ENCODE measurements around the gene CD177. TPM values are rescaled to one million over a fixed set of nuclear protein-coding genes. Genes with fewer than 3 reads are reported as not detected.
"Not testable (repeated sequence)": the region's sequence is repeated elsewhere in the genome, so short reads cannot be mapped to it uniquely, and the experiment has no call there.

CD177 gene
- total RNA-seq, 1 experiment from 2014 or later, result not detected

- H3K4me1 ChIP-seq (ENCODE audit: insufficient read depth, low read length, poor library complexity, severe bottlenecking); H3K9me3 ChIP-seq (ENCODE audit: low read depth, low read length, poor library complexity, severe bottlenecking); POLR2A ChIA-PET (ENCODE audit: low non-redundant PET); H3K4me3 ChIP-seq (ENCODE audit: low read depth, low read length, poor library complexity, severe bottlenecking); DNase-seq (ENCODE audit: low spot score); H3K36me3 ChIP-seq (ENCODE audit: insufficient read depth, low read length, poor library complexity, severe bottlenecking); BruUV-seq (replicated peaks); H3K27ac ChIP-seq (ENCODE audit: low read depth, low read length, poor library complexity, severe bottlenecking); intact Hi-C loops (cut with micrococcal nuclease; ENCODE audit: unreplicated experiment); CTCF ChIA-PET: not testable (repeated sequence)
- peaks cover 39% of the 10 kb centered on the region for H3K27me3 ChIP-seq (replicated peaks; ENCODE audit: insufficient read depth, low read depth, low read length, poor library complexity)
Measured at GRCh38 chr19:43340101-43340500, 13.4 kb upstream of the CD177 start.

- H3K9me3 ChIP-seq (ENCODE audit: low read depth, low read length, poor library complexity, severe bottlenecking); H3K36me3 ChIP-seq (ENCODE audit: insufficient read depth, low read length, poor library complexity, severe bottlenecking); intact Hi-C loops (cut with micrococcal nuclease; ENCODE audit: unreplicated experiment); POLR2A ChIA-PET (ENCODE audit: low non-redundant PET); DNase-seq (ENCODE audit: low spot score); CTCF ChIA-PET; BruUV-seq (replicated peaks); H3K4me1 ChIP-seq (ENCODE audit: insufficient read depth, low read length, poor library complexity, severe bottlenecking); H3K4me3 ChIP-seq (ENCODE audit: low read depth, low read length, poor library complexity, severe bottlenecking); H3K27ac ChIP-seq (ENCODE audit: low read depth, low read length, poor library complexity, severe bottlenecking): not testable (repeated sequence)
- H3K27me3 ChIP-seq (replicated peaks; ENCODE audit: insufficient read depth, low read depth, low read length, poor library complexity), result peaks cover 39% of the 10 kb centered on the region
Measured at GRCh38 chr19:43341098-43341497, 12.4 kb upstream of the CD177 start.

GRCh38 chr19:43342104-43342503 is 11.4 kb upstream of the CD177 start:
- H3K4me1 ChIP-seq (ENCODE audit: insufficient read depth, low read length, poor library complexity, severe bottlenecking); intact Hi-C loops (cut with micrococcal nuclease; ENCODE audit: unreplicated experiment); CTCF ChIA-PET; BruUV-seq (replicated peaks); H3K27ac ChIP-seq (ENCODE audit: low read depth, low read length, poor library complexity, severe bottlenecking); H3K4me3 ChIP-seq (ENCODE audit: low read depth, low read length, poor library complexity, severe bottlenecking); H3K36me3 ChIP-seq (ENCODE audit: insufficient read depth, low read length, poor library complexity, severe bottlenecking); POLR2A ChIA-PET (ENCODE audit: low non-redundant PET); H3K9me3 ChIP-seq (ENCODE audit: low read depth, low read length, poor library complexity, severe bottlenecking): not testable (repeated sequence)
- DNase-seq (ENCODE audit: low spot score), result peak; percentile 15
- H3K27me3 ChIP-seq (replicated peaks; ENCODE audit: insufficient read depth, low read depth, low read length, poor library complexity), result peaks cover 39% of the 10 kb centered on the region

GRCh38 chr19:43344347-43344925 is 9.1 kb upstream of the CD177 start:
- H3K36me3 ChIP-seq (ENCODE audit: insufficient read depth, low read length, poor library complexity, severe bottlenecking); DNase-seq (ENCODE audit: low spot score); intact Hi-C loops (cut with micrococcal nuclease; ENCODE audit: unreplicated experiment); H3K4me3 ChIP-seq (ENCODE audit: low read depth, low read length, poor library complexity, severe bottlenecking); POLR2A ChIA-PET (ENCODE audit: low non-redundant PET); H3K4me1 ChIP-seq (ENCODE audit: insufficient read depth, low read length, poor library complexity, severe bottlenecking); BruUV-seq (replicated peaks); H3K27ac ChIP-seq (ENCODE audit: low read depth, low read length, poor library complexity, severe bottlenecking); CTCF ChIA-PET; H3K9me3 ChIP-seq (ENCODE audit: low read depth, low read length, poor library complexity, severe bottlenecking): not testable (repeated sequence)
- H3K27me3 ChIP-seq (replicated peaks; ENCODE audit: insufficient read depth, low read depth, low read length, poor library complexity), result peaks cover 22% of the 10 kb centered on the region

- DNase-seq (ENCODE audit: low spot score); intact Hi-C loops (cut with micrococcal nuclease; ENCODE audit: unreplicated experiment); BruUV-seq (replicated peaks); H3K27ac ChIP-seq (ENCODE audit: low read depth, low read length, poor library complexity, severe bottlenecking); CTCF ChIA-PET; H3K4me3 ChIP-seq (ENCODE audit: low read depth, low read length, poor library complexity, severe bottlenecking); H3K9me3 ChIP-seq (ENCODE audit: low read depth, low read length, poor library complexity, severe bottlenecking); POLR2A ChIA-PET (ENCODE audit: low non-redundant PET); H3K36me3 ChIP-seq (ENCODE audit: insufficient read depth, low read length, poor library complexity, severe bottlenecking); H3K4me1 ChIP-seq (ENCODE audit: insufficient read depth, low read length, poor library complexity, severe bottlenecking): not testable (repeated sequence)
- peaks cover 26% of the 10 kb centered on the region for H3K27me3 ChIP-seq (replicated peaks; ENCODE audit: insufficient read depth, low read depth, low read length, poor library complexity)
Measured at GRCh38 chr19:43349813-43350212, 3.7 kb upstream of the CD177 start.
